CD4-positive, alpha-beta T cell (primary cell): ENCODE results near the gene ITSN2. TPM values are rescaled to one million over a fixed set of nuclear protein-coding genes. Genes with fewer than 3 reads are reported as not detected.

ENCODE experiments used
- ATAC-seq: fragments of 200-7000 bp; cut with Tn5 transposase; one replicate; pipeline ENCODE4 v1.10.0; 2022; ENCODE audit warnings: mild to moderate bottlenecking; ENCODE audit not compliant: poor library complexity
- CTCF ChIA-PET: fragments of 350-600 bp; sonication (Branson Sonifier 250); formaldehyde crosslinking; loops from one replicate; lab custom pipeline; 2021; ENCODE audit warnings: antibody characterized with exemption, inconsistent platforms; lab: Charles Lee
- POLR2A ChIA-PET: fragments of 350-600 bp; sonication (Branson Sonifier 250); formaldehyde crosslinking; loops from one replicate; lab custom pipeline; 2021; ENCODE audit warnings: antibody characterized with exemption, inconsistent platforms; lab: Charles Lee
- DNase-seq, 14 experiments: peaks; one replicate each; pipeline ENCODE4 v3.0.0-alpha.2; 2013 to 2020; ENCODE audit warnings: mixed read lengths in 2 of 14
- H3K27ac ChIP-seq, 2 donors: one replicate each; pipeline versions ENCODE4 v1.5.1 to v1.7.0; 2013; ENCODE audit warnings: low read length in 2 of 2, low read depth in 1 of 2, mild to moderate bottlenecking in 1 of 2
- H3K27me3 ChIP-seq, 2 experiments: 1 replicate in 1 of 2; 2 replicates in 1 of 2; pipeline versions ENCODE4 v1.6.1 to v1.7.0; 2013; ENCODE audit warnings: low read length in 2 of 2, control low read depth in 1 of 2, mild to moderate bottlenecking in 1 of 2, moderate library complexity in 1 of 2; ENCODE audit not compliant: insufficient read depth in 2 of 2, control insufficient read depth in 1 of 2
- H3K36me3 ChIP-seq: one replicate; pipeline ENCODE4 v1.6.1; 2013; ENCODE audit warnings: low read length, control low read depth; ENCODE audit not compliant: insufficient read depth
- H3K4me1 ChIP-seq: one replicate; pipeline ENCODE4 v1.6.1; 2013; ENCODE audit warnings: low read length, control low read depth; ENCODE audit not compliant: insufficient read depth
- H3K4me3 ChIP-seq: one replicate; pipeline ENCODE4 v1.5.1; 2013; ENCODE audit warnings: mild to moderate bottlenecking, low read length, moderate library complexity
- H3K9me3 ChIP-seq, 2 experiments: 1 replicate in 1 of 2; 2 replicates in 1 of 2; pipeline versions ENCODE4 v1.6.1 to v1.7.0; 2013; ENCODE audit warnings: low read length in 2 of 2, mild to moderate bottlenecking in 2 of 2, control low read depth in 1 of 2, moderate library complexity in 1 of 2; ENCODE audit not compliant: control insufficient read depth in 1 of 2, insufficient read depth in 1 of 2
- H3K27ac Mint-ChIP-seq: one replicate; pipeline ENCODE4 v1.8.0; 2020; ENCODE audit warnings: mixed read lengths
- H3K27me3 Mint-ChIP-seq: one replicate; pipeline ENCODE4 v1.8.0; 2021; ENCODE audit warnings: mixed read lengths
- H3K36me3 Mint-ChIP-seq: one replicate; pipeline ENCODE4 v1.8.0; 2021; ENCODE audit warnings: low read depth, mixed read lengths
- H3K4me1 Mint-ChIP-seq: one replicate; pipeline ENCODE4 v1.8.0; 2021; ENCODE audit warnings: low read depth, mixed read lengths
- H3K4me3 Mint-ChIP-seq: one replicate; pipeline ENCODE4 v1.8.0; 2020; ENCODE audit warnings: mild to moderate bottlenecking, mixed read lengths
- H3K9me3 Mint-ChIP-seq: one replicate; pipeline ENCODE4 v1.8.0; 2020; ENCODE audit warnings: mixed read lengths
- intact Hi-C, 2 experiments: fragments of 100-400 bp; cut with DNase I in 1 of 2; cut with micrococcal nuclease in 1 of 2; formaldehyde crosslinking; loops; one replicate each; pipeline versions ENCODE4 v1.15.1 to v1.9.0; 2023 to 2025; cut with DNase I, micrococcal nuclease
- total RNA-seq, 174 experiments: library from RNA in 2 of 174; stranded (reverse) in 2 of 174; gene quantifications; one replicate each; pipeline ENCODE4 v1.2.3 and lab custom pipeline; 2021 to 2026
- TF ChIP-seq, protein P1 (sequence below): fragments of 200-600 bp; IDR thresholded peaks from one replicate; pipeline ENCODE4 v1.8.0; 2022; ENCODE audit warnings: antibody characterized with exemption, mild to moderate bottlenecking

The ITSN2 gene
- total RNA-seq, 2 experiments from 2014 or later = 75.4 to 77.1 TPM

DNA sequence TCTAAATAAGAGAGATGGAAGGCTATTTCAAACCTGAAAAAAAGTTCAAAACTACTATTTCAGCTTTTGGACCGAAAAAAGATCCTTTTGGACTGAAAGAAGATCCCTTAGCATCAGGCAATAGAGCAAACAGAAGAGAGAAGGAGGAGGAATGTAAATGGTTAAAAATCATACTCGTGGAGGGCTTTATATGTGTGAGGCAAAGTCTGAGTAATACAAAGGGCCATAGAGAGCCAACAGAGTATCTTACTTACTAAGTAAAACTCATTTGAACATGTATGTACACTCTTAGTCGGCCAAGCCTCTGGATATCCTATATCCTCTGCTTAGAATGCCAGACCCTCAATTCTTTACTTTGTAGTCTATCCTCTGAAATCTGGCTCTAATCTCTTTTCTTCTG, 55.7 kb downstream of the ITSN2 start:
- no peaks in the 10 kb centered on the region for H3K27me3 Mint-ChIP-seq
- H3K4me3 Mint-ChIP-seq = no peak overlapping the region
- no peaks in the 10 kb centered on the region for H3K9me3 Mint-ChIP-seq
- H3K4me1 Mint-ChIP-seq = no peaks in the 10 kb centered on the region
- no peak overlapping the region for H3K27ac ChIP-seq
- no peak overlapping the region for H3K27ac Mint-ChIP-seq
- TF ChIP-seq, protein P1, sequence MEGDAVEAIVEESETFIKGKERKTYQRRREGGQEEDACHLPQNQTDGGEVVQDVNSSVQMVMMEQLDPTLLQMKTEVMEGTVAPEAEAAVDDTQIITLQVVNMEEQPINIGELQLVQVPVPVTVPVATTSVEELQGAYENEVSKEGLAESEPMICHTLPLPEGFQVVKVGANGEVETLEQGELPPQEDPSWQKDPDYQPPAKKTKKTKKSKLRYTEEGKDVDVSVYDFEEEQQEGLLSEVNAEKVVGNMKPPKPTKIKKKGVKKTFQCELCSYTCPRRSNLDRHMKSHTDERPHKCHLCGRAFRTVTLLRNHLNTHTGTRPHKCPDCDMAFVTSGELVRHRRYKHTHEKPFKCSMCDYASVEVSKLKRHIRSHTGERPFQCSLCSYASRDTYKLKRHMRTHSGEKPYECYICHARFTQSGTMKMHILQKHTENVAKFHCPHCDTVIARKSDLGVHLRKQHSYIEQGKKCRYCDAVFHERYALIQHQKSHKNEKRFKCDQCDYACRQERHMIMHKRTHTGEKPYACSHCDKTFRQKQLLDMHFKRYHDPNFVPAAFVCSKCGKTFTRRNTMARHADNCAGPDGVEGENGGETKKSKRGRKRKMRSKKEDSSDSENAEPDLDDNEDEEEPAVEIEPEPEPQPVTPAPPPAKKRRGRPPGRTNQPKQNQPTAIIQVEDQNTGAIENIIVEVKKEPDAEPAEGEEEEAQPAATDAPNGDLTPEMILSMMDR = no peak
- intact Hi-C loops = loop anchor here in 1 of 2 experiments (5.0 kb wide), 1 partner anchor 78 kb away; no protein-coding TSS in a partner anchor
- H3K36me3 Mint-ChIP-seq = peaks cover 91% of the 10 kb centered on the region
- no peaks in the 10 kb centered on the region for H3K27me3 ChIP-seq
- H3K9me3 ChIP-seq = no peaks in the 10 kb centered on the region
- H3K4me3 ChIP-seq = no peak overlapping the region
- ATAC-seq (no peak), DNase-seq (no peak)
- ChIA-PET CTCF (interaction anchor here (0.6 to 0.9 kb wide), 2 partner anchors 14 to 89 kb away, joined by 3 to 4 read pairs; no protein-coding TSS in a partner anchor), POLR2A (interaction anchor here (0.6 kb wide), 1 partner anchor 88 kb away, joined by 4 read pairs; no protein-coding TSS in a partner anchor)
- H3K4me1 ChIP-seq = no peaks in the 10 kb centered on the region
- peaks cover 83% of the 10 kb centered on the region for H3K36me3 ChIP-seq

DNA sequence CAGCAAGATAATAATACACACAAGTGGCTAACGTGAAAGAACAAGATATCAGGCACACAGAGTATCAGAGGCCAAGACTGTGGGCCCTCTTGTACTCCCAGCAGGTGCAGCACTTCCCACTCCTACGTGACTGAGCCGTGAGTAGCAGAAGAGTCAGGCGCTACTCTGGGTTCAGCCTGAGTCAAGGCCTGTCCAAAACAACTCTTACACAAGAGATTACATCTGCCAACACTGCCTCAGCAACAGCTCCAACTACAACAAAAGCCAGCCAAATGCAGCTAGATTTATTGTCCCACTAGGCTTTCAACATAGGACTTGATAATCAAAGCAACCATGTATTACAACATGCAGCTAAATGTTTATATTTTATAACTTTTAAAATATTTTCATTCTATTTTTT, 56.2 kb downstream of the ITSN2 start:
- H3K36me3 Mint-ChIP-seq = peaks cover 91% of the 10 kb centered on the region
- CTCF ChIA-PET = interaction anchor here (0.9 kb wide), 1 partner anchor 13 kb away, joined by 4 read pairs; no protein-coding TSS in a partner anchor

DNA sequence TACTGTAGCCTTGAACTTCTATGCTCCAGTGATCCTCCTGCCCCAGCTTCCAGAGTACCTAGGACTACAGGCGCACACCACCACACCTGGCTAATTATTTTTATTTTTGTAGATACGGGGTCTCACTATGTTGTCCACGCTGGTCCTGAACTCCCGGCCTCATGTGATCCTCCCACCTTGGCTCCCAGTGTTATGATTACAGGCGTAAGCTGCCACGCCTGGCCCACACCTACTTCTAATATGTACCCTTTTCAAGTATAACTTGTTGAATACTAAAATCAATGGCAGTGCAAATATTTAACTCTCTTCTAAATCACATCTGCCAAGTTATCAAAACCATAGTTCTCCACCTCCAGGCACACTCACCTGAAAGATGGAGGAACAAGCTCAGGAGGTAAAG, 58.7 kb downstream of the ITSN2 start:
- Mint-ChIP-seq H3K27me3 (no peaks in the 10 kb centered on the region), H3K27ac (no peak overlapping the region), H3K36me3 (peaks cover 91% of the 10 kb centered on the region), H3K4me3 (no peak overlapping the region), H3K4me1 (no peaks in the 10 kb centered on the region), H3K9me3 (no peaks in the 10 kb centered on the region)
- H3K9me3 ChIP-seq = no peaks in the 10 kb centered on the region
- H3K27me3 ChIP-seq = no peaks in the 10 kb centered on the region
- CTCF ChIA-PET = interaction anchor here (0.7 kb wide), 1 partner anchor 10 kb away, joined by 3 read pairs; no protein-coding TSS in a partner anchor
- POLR2A ChIA-PET = no interaction called here
- peaks cover 79% of the 10 kb centered on the region for H3K36me3 ChIP-seq
- ATAC-seq (no peak), DNase-seq (no peak)
- TF ChIP-seq, protein P1 = no peak
- H3K27ac ChIP-seq = no peak overlapping the region
- intact Hi-C loops = no loop called here
- H3K4me3 ChIP-seq = no peak overlapping the region
- H3K4me1 ChIP-seq = no peaks in the 10 kb centered on the region

More for the DNA sequence above, 56.2 kb downstream of the ITSN2 start:
- POLR2A ChIA-PET = interaction anchor here (1.2 kb wide), 1 partner anchor 57 kb away, joined by 3 read pairs; the partner anchor contains the start of gene ITSN2
- TF ChIP-seq, protein P1 = no peak
- peaks cover 83% of the 10 kb centered on the region for H3K36me3 ChIP-seq
- no peak for DNase-seq
- Mint-ChIP-seq H3K27ac (no peak overlapping the region), H3K4me1 (no peaks in the 10 kb centered on the region), H3K9me3 (no peaks in the 10 kb centered on the region), H3K27me3 (no peaks in the 10 kb centered on the region), H3K4me3 (no peak overlapping the region)
- H3K27ac ChIP-seq = no peak overlapping the region
- no peaks in the 10 kb centered on the region for H3K9me3 ChIP-seq
- ATAC-seq = no peak
- intact Hi-C loops = no loop called here
- H3K4me1 ChIP-seq = no peaks in the 10 kb centered on the region
- H3K27me3 ChIP-seq = no peaks in the 10 kb centered on the region
- no peak overlapping the region for H3K4me3 ChIP-seq
